Pancreas (tissue), 10 donors: ENCODE measurements around the gene TRMT13. TPM values are rescaled to one million over a fixed set of nuclear protein-coding genes. Genes with fewer than 3 reads are reported as not detected.

Experiments used
- ATAC-seq, 4 donors: fragments of 200-7000 bp; cut with Tn5 transposase; one replicate each; pipeline versions ENCODE4 v1.8.0 to v1.9.1; 2020; ENCODE audit warnings: mild to moderate bottlenecking in 4 of 4, moderate library complexity in 4 of 4
- DNase-seq, 6 donors: peaks; one replicate each; pipeline ENCODE4 v3.0.0-alpha.2; 2020
- FAIRE-seq: peaks from 2 replicates; lab custom pipeline; 2012; peaks lifted over from hg19 to GRCh38; lab: Jason Lieb, UNC
- H3K27ac ChIP-seq, 4 donors: fragments of 200-600 bp; sonication (generic); 1 replicate in 3 of 4; 2 replicates in 1 of 4; pipeline versions ENCODE4 v1.5.0 to v1.8.0; 2020
- H3K27me3 ChIP-seq, 4 donors: fragments of 200-600 bp; one replicate each; pipeline ENCODE4 v1.8.0; 2021
- H3K36me3 ChIP-seq, 3 donors: fragments of 200-600 bp; sonication (generic) in 1 of 3; one replicate each; pipeline versions ENCODE4 v1.5.0 to v1.8.0; 2020 to 2021
- H3K4me1 ChIP-seq, 3 donors: fragments of 200-600 bp; one replicate each; pipeline ENCODE4 v1.8.0; 2021
- H3K4me3 ChIP-seq, 4 donors: fragments of 200-600 bp; sonication (generic) in 2 of 4; one replicate each; pipeline versions ENCODE4 v1.5.0 to v1.8.0; 2020 to 2021
- H3K9me3 ChIP-seq, 4 donors: fragments of 200-600 bp; one replicate each; pipeline ENCODE4 v1.8.0; 2021
- WGBS, 2 donors: extraction: QIAGEN DNeasy Blood & Tissue Kit; methylation state at CpG; one replicate each; pipeline ENCODE4 v1.1.7; 2013; 5-methylcytosine and 5-hydroxymethylcytosine counted together
- intact Hi-C, 3 donors: fragments of 100-400 bp; cut with DNase I; formaldehyde crosslinking; loops; one replicate each; pipeline versions ENCODE4 v1.11.1 to v1.14.2; 2022
- polyA plus RNA-seq, 2 donors: library from polyadenylated mRNA; stranded (reverse); fragments of 200-250 nt; gene quantifications; one replicate each; pipeline ENCODE4 v1.2.3, GENCODE V29; 2013
- total RNA-seq, 6 donors: library from RNA; stranded (reverse); fragmentation: NEBNext Ultra II Directional in 4 of 6; extraction: Animal tissue kit (Norgen Biotek cat#: 25700) in 4 of 6; gene quantifications; one replicate each; pipeline versions ENCODE4 v1.2.1 to v1.2.4, GENCODE V29; 2021 to 2023
- TF ChIP-seq, protein P1 (sequence below), 4 donors: fragments of 200-600 bp; sonication (generic) in 3 of 4; IDR thresholded peaks; one replicate each; pipeline versions ENCODE4 v1.5.0 to v1.8.0; 2021; ENCODE audit warnings: antibody characterized with exemption in 4 of 4
- donor health status: healthy with polysubstance abuse.
- donor health status: DM: no; HTN: no; CAD: no; lungs with moderate emphysema.
- donor health status: DM: no; HTN: no; CAD: no.
- donor health status: control.
- donor health status: control.
- donor health status: Bipolar disorder and iron deficiency.
- donor health status: DM: yes; HTN: yes; CAD: no.
- donor health status: DM: no; HTN: no; CAD: no.
- donor health status: DM: no; HTN: no; CAD: no.
- donor health status: DM: yes; HTN: yes; CAD: no.

TRMT13 gene
- total and polyA plus RNA-seq, 8 donors = 4.8 to 10.6 (median 8.3) TPM

DNA sequence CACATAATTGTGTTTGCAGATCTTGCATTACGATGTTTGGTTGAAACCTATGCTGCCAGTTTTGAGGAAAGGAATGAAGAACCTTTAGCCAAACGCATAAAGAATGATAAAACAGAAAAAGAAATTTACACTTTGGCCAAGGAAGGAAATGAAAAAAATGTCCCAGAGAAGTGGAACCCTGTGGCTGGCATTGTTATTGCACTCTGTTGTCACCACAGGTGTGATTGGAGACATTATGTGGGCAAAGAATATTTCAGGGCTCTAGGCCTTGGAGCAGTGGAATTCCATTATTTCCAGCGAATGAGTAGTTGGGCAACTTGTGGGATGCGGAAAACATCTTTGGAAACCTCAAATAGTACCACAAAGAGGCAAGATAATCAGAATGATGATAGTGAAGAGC is 14.9 kb downstream of the TRMT13 start:
- Histone ChIP-seq H3K27ac (no peak overlapping the region), H3K4me1 (no peaks in the 10 kb centered on the region), H3K36me3 (peaks cover 0 to 39% (median 25%) of the 10 kb centered on the region in 3 donors), H3K27me3 (no peaks in the 10 kb centered on the region), H3K9me3 (no peaks in the 10 kb centered on the region), H3K4me3 (no peak overlapping the region)
- ATAC-seq (no peak), DNase-seq (no peak), FAIRE-seq (no peak)
- 90 to 93% methylated on average over 4 of the region's 4 CpGs for WGBS, 2 donors
- intact Hi-C loops = no loop called here
- TF ChIP-seq, protein P1, sequence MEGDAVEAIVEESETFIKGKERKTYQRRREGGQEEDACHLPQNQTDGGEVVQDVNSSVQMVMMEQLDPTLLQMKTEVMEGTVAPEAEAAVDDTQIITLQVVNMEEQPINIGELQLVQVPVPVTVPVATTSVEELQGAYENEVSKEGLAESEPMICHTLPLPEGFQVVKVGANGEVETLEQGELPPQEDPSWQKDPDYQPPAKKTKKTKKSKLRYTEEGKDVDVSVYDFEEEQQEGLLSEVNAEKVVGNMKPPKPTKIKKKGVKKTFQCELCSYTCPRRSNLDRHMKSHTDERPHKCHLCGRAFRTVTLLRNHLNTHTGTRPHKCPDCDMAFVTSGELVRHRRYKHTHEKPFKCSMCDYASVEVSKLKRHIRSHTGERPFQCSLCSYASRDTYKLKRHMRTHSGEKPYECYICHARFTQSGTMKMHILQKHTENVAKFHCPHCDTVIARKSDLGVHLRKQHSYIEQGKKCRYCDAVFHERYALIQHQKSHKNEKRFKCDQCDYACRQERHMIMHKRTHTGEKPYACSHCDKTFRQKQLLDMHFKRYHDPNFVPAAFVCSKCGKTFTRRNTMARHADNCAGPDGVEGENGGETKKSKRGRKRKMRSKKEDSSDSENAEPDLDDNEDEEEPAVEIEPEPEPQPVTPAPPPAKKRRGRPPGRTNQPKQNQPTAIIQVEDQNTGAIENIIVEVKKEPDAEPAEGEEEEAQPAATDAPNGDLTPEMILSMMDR (IDR thresholded peaks at IDR 0.05) = no peak

DNA sequence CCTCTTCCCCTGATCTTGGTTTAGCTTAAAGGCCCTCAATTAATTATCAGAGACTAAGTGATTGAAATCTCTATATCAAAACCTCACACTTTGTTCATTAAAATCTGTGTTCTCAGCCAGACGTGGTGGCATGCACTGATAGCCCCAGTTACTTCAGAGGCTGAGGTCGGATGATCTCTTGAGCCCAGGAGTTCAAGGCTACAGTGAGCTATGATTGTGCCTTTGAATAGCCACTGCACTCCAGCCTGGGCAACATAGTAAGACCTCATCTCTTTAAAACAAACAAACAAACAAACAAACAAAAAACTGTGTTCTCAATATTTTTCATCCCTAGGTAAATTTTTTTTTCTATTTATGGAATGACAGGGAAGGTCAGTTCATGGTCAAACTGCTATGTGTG is 18.7 kb downstream of the TRMT13 start:
- no peaks in the 10 kb centered on the region for H3K27me3 ChIP-seq
- no peak overlapping the region for H3K27ac ChIP-seq
- intact Hi-C loops = no loop called here
- peaks cover 0 to 15% (median 3%) of the 10 kb centered on the region in 3 donors for H3K36me3 ChIP-seq
- ATAC-seq (no peak), FAIRE-seq (no peak), DNase-seq (no peak)
- 51 to 54% methylated on average over 2 of the region's 2 CpGs for WGBS, 2 donors
- H3K4me3 ChIP-seq = no peak overlapping the region
- H3K4me1 ChIP-seq = no peaks in the 10 kb centered on the region
- TF ChIP-seq, protein P1 (IDR thresholded peaks at IDR 0.05) = no peak
- H3K9me3 ChIP-seq = no peaks in the 10 kb centered on the region

DNA sequence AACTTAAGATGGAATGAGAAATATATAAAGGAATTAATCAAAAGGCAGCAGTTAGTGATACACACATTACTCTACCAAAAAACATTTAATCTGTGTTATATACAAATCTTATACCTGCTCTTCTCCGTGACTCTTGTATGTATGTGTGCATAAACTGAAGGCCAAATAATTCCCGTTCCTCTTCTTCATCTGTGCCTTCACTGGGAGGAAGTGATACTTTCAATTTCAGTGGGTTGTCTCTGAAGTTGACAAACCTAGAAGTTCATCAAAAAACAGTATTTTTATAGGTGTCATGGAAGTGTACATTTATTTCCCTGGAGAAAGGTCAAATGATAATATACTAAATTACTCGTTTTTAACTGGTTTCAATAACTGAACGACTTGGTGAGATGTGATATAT is 19.3 kb downstream of the TRMT13 start:
- DNase-seq (no peak), ATAC-seq (no peak), FAIRE-seq (no peak)
- TF ChIP-seq, protein P1 (IDR thresholded peaks at IDR 0.05) = no peak
- no peaks in the 10 kb centered on the region for H3K9me3 ChIP-seq
- H3K4me3 ChIP-seq = no peak overlapping the region
- WGBS, 2 donors = 79 to 85% methylated on average over 4 of the region's 4 CpGs
- no peaks in the 10 kb centered on the region for H3K4me1 ChIP-seq
- intact Hi-C loops = no loop called here
- H3K27me3 ChIP-seq = no peaks in the 10 kb centered on the region
- no peak overlapping the region for H3K27ac ChIP-seq
- H3K36me3 ChIP-seq = peaks cover 0 to 9% (median 0%) of the 10 kb centered on the region in 3 donors

DNA sequence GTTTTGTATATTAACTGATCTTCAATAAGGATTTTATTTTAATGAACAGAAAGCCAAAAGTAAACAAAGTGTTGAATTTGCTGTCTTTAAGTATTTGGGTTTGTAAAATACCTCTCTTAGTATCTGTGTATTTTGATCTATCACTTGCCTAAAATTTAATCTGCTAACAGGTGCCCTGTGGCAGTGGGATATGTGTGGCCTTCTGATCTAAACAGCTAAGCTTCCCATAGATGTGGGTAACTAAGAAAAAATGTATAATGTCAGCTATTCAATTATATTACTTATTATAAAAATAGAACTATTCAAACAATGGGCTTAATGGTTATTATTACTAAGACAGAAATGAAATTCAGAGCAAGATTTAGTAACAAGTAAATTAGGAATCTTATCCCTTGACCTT is 29.9 kb downstream of the TRMT13 start:
- no peaks in the 10 kb centered on the region for H3K36me3 ChIP-seq
- DNase-seq = no peak
- no peaks in the 10 kb centered on the region for H3K4me1 ChIP-seq
- intact Hi-C loops = no loop called here
- TF ChIP-seq, protein P1 (IDR thresholded peaks at IDR 0.05) = no peak
- ATAC-seq = no peak
- H3K4me3 ChIP-seq = no peak overlapping the region
- no peaks in the 10 kb centered on the region for H3K27me3 ChIP-seq
- H3K9me3 ChIP-seq = no peaks in the 10 kb centered on the region
- FAIRE-seq = no peak
- no peak overlapping the region for H3K27ac ChIP-seq

DNA sequence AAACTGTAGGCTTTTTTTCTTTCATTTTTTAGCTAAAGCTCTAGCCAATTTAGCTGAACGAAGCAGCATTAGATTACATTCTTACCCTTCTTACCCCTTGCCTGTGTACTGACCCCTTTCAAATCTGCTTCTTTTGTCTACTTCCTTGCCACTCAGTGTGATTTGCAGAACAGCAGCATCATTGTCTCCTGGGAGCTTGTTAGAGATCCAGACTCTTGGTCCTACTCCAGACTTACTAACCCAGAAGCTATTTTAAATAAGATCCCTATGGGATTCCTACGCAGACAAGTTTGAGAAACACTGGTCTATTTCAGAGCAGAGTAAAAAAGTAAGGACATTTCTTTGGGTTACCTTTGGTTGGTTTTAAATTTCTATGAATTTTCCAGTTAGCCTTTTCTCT is 31.3 kb downstream of the TRMT13 start:
- ATAC-seq (no peak), FAIRE-seq (no peak), DNase-seq (no peak)
- H3K4me3 ChIP-seq = no peak overlapping the region
- TF ChIP-seq, protein P1 (IDR thresholded peaks at IDR 0.05) = no peak
- H3K4me1 ChIP-seq = no peaks in the 10 kb centered on the region
- 72 to 77% methylated on average over 2 of the region's 2 CpGs for WGBS, 2 donors
- no peaks in the 10 kb centered on the region for H3K27me3 ChIP-seq
- no peaks in the 10 kb centered on the region for H3K9me3 ChIP-seq
- intact Hi-C loops = no loop called here
- no peaks in the 10 kb centered on the region for H3K36me3 ChIP-seq
- H3K27ac ChIP-seq = no peak overlapping the region
